Heart right ventricle (tissue), 16 donors: ENCODE data around the gene TTC3. TPM values are rescaled to one million over a fixed set of nuclear protein-coding genes. Genes with fewer than 3 reads are reported as not detected.

Source experiments
- ATAC-seq, 8 donors: fragments of 200-7000 bp; cut with Tn5 transposase; one replicate each; pipeline ENCODE4 v1.9.1; 2020; ENCODE audit warnings: mild to moderate bottlenecking in 8 of 8, moderate library complexity in 8 of 8, moderate number of reproducible peaks in 1 of 8
- DNase-seq, 2 donors: peaks; one replicate each; pipeline ENCODE4 v3.0.0-alpha.2; 2020
- H3K27ac ChIP-seq, 10 donors: fragments of 200-600 bp; sonication (generic) in 2 of 10; one replicate each; pipeline versions ENCODE4 v1.5.0 to v1.8.0; 2020 to 2022; ENCODE audit warnings: mild to moderate bottlenecking in 3 of 10
- H3K27me3 ChIP-seq, 7 donors: fragments of 200-600 bp; one replicate each; pipeline ENCODE4 v1.8.0; 2021 to 2022; ENCODE audit warnings: mild to moderate bottlenecking in 2 of 7
- H3K36me3 ChIP-seq, 9 donors: fragments of 200-600 bp; sonication (generic) in 1 of 9; one replicate each; pipeline versions ENCODE4 v1.5.0 to v1.8.0; 2020 to 2022; ENCODE audit warnings: mild to moderate bottlenecking in 2 of 9
- H3K4me1 ChIP-seq, 9 donors: fragments of 200-600 bp; sonication (generic) in 1 of 9; one replicate each; pipeline versions ENCODE4 v1.5.0 to v1.8.0; 2020 to 2022; ENCODE audit warnings: mild to moderate bottlenecking in 4 of 9
- H3K4me3 ChIP-seq, 10 donors: fragments of 200-600 bp; sonication (generic) in 2 of 10; one replicate each; pipeline versions ENCODE4 v1.5.0 to v1.8.0; 2020 to 2022; ENCODE audit warnings: mild to moderate bottlenecking in 7 of 10, moderate library complexity in 2 of 10
- H3K9me3 ChIP-seq, 11 donors: fragments of 200-600 bp in 10 of 11; sonication (generic) in 2 of 11; one replicate each; pipeline versions ENCODE4 v1.5.0 to v1.8.0; 2013 to 2022; ENCODE audit warnings: mild to moderate bottlenecking in 2 of 11, control low read depth in 1 of 11, moderate library complexity in 1 of 11
- CTCF ChIP-seq, 9 donors: fragments of 200-600 bp; sonication (generic) in 2 of 9; IDR thresholded peaks; one replicate each; pipeline versions ENCODE4 v1.5.0 to v1.8.0; 2021 to 2022; ENCODE audit warnings: antibody characterized with exemption in 9 of 9, mild to moderate bottlenecking in 5 of 9, moderate library complexity in 1 of 9
- WGBS, 2 donors: extraction: QIAGEN DNeasy Blood & Tissue Kit; methylation state at CpG; one replicate each; pipeline ENCODE4 v1.1.7; 2013; ENCODE audit warnings: inconsistent platforms in 1 of 2; 5-methylcytosine and 5-hydroxymethylcytosine counted together
- intact Hi-C, 10 donors: fragments of 100-400 bp; cut with DNase I; formaldehyde crosslinking; loops; one replicate each; pipeline versions ENCODE4 v1.11.1 to v1.14.2; 2022
- polyA plus RNA-seq, 2 donors: library from polyadenylated mRNA; stranded (reverse); fragments of 200-250 nt; gene quantifications; one replicate each; pipeline ENCODE4 v1.2.3, GENCODE V29; 2013
- total RNA-seq, 10 donors: library from RNA; stranded (reverse); fragmentation: NEBNext Ultra II Directional in 3 of 10; extraction: Animal tissue kit (Norgen Biotek cat#: 25700) in 3 of 10; gene quantifications; one replicate each; pipeline versions ENCODE4 v1.2.1 to v1.2.4, GENCODE V29; 2021 to 2023
- donor health status: Arrhythmogenic right ventricular cardiomyopathy.
- donor health status: ischemic (EF 13 %, LVEDD 7.1; RV severe dilation, severe dysfunction).
- donor health status: healthy with polysubstance abuse.
- donor health status: DM: no; HTN: yes; CAD: no.
- donor health status: DM: no; HTN: no; CAD: no.
- donor health status: ischemic (EF 25% LVEDD 6.9; RV normal size, moderate dysfunction).
- donor health status: ischemic (EF 25% LVEDD 5.7; RV mildly dilated, moderate dysfunction).
- donor health status: healthy.
- donor health status: DM: yes; HTN: yes; CAD: no.
- donor health status: Ischemic cardiomyopathy.
- donor health status: ischemic (EF 35%, LVEDD 5.7; RV mildly dilated, moderate dysfunction).
- donor health status: nonischemic (EF 11% LVEDD 7.7; RV severe dilation, severe dysfunction).
- donor health status: DM: yes; HTN: yes; CAD: no.
- donor health status: PGD.
- donor health status: ischemic (EF 29% LVEDD 5.4; RV normal size, mild dysfunction).
- donor health status: nonischemic (EF 23%, LVEDD 6.1; RV moderate dilation, normal function).

Gene TTC3
- total and polyA plus RNA-seq, 12 donors, result 14.0 to 62.1 (median 50.1) TPM

GRCh38 chr21:37202221-37203110, 129.4 kb downstream of the TTC3 start:
- no peak for DNase-seq
- H3K4me1 ChIP-seq, result peaks cover 4 to 20% (median 12%) of the 10 kb centered on the region in 9 donors
- 86 to 87% methylated on average over 14 of the region's 14 CpGs for WGBS, 2 donors
- no peaks in the 10 kb centered on the region for H3K27me3 ChIP-seq
- intact Hi-C loops, result no loop called here
- TF ChIP-seq CTCF (IDR thresholded peaks at IDR 0.05), result no peak
- no peaks in the 10 kb centered on the region for H3K9me3 ChIP-seq
- no peak overlapping the region for H3K4me3 ChIP-seq
- no peak overlapping the region for H3K27ac ChIP-seq
- peaks cover 0 to 67% (median 37%) of the 10 kb centered on the region in 9 donors for H3K36me3 ChIP-seq
- no peak for ATAC-seq

GRCh38 chr21:37204580-37204979, 131.5 kb downstream of the TTC3 start:
- ATAC-seq (no peak), DNase-seq (no peak)
- intact Hi-C loops, result no loop called here
- H3K9me3 ChIP-seq, result no peaks in the 10 kb centered on the region
- H3K27me3 ChIP-seq, result no peaks in the 10 kb centered on the region
- peaks cover 0 to 46% (median 23%) of the 10 kb centered on the region in 9 donors for H3K36me3 ChIP-seq
- H3K4me1 ChIP-seq, result peaks cover 7 to 41% (median 21%) of the 10 kb centered on the region in 9 donors
- no peak overlapping the region for H3K4me3 ChIP-seq
- no peak for TF ChIP-seq CTCF (IDR thresholded peaks at IDR 0.05)
- WGBS, 2 donors, result 65 to 72% methylated on average over 7 of the region's 7 CpGs
- H3K27ac ChIP-seq, result no peak overlapping the region

GRCh38 chr21:37206496-37206895, 133.4 kb downstream of the TTC3 start:
- Histone ChIP-seq H3K36me3 (peaks cover 0 to 26% (median 12%) of the 10 kb centered on the region in 9 donors), H3K4me1 (peaks cover 7 to 45% (median 23%) of the 10 kb centered on the region in 9 donors), H3K27ac (peak overlapping the region in 8 of 10 donors; percentile 65 to 96 (median 92)), H3K9me3 (peaks cover 0 to 6% (median 0%) of the 10 kb centered on the region in 11 donors), H3K27me3 (no peaks in the 10 kb centered on the region), H3K4me3 (no peak overlapping the region)
- WGBS, 2 donors, result 84 to 94% methylated on average over 7 of the region's 7 CpGs
- ATAC-seq (no peak), DNase-seq (no peak)
- TF ChIP-seq CTCF (IDR thresholded peaks at IDR 0.05), result no peak
- intact Hi-C loops, result loop anchor here in 1 of 10 donors (5.0 kb wide), 1 partner anchor 161 kb away; the partner anchor contains the start of gene DYRK1A

GRCh38 chr21:37207441-37208009, 134.5 kb downstream of the TTC3 start:
- no peaks in the 10 kb centered on the region for H3K27me3 ChIP-seq
- ATAC-seq, result peak; percentile 49 to 80 (median 69)
- peak in 1 of 2 donors; percentile 38 for DNase-seq
- intact Hi-C loops, result loop anchor here in 1 of 10 donors (5.0 kb wide), 1 partner anchor 160 kb away; the partner anchor contains the start of gene DYRK1A
- peak overlapping the region in 3 of 10 donors; percentile 25 to 42 (median 33) for H3K4me3 ChIP-seq
- H3K27ac ChIP-seq, result peak overlapping the region; percentile 65 to 96 (median 88)
- H3K4me1 ChIP-seq, result peaks cover 7 to 45% (median 23%) of the 10 kb centered on the region in 9 donors
- H3K9me3 ChIP-seq, result peaks cover 0 to 7% (median 0%) of the 10 kb centered on the region in 11 donors
- TF ChIP-seq CTCF (IDR thresholded peaks at IDR 0.05), result no peak
- peaks cover 0 to 16% (median 2%) of the 10 kb centered on the region in 9 donors for H3K36me3 ChIP-seq
- WGBS, 2 donors, result 27 to 39% methylated on average over 6 of the region's 6 CpGs
